ENCODE data around the gene GNB3. TPM values are rescaled to one million over a fixed set of nuclear protein-coding genes. Genes with fewer than 3 reads are reported as not detected.

The GNB3 gene
- total and polyA plus RNA-seq, 2 donors (not counting 3 experiments of a cell fraction or from before 2014, with no cell fraction given): 9.4 to 12.0 TPM

DNA sequence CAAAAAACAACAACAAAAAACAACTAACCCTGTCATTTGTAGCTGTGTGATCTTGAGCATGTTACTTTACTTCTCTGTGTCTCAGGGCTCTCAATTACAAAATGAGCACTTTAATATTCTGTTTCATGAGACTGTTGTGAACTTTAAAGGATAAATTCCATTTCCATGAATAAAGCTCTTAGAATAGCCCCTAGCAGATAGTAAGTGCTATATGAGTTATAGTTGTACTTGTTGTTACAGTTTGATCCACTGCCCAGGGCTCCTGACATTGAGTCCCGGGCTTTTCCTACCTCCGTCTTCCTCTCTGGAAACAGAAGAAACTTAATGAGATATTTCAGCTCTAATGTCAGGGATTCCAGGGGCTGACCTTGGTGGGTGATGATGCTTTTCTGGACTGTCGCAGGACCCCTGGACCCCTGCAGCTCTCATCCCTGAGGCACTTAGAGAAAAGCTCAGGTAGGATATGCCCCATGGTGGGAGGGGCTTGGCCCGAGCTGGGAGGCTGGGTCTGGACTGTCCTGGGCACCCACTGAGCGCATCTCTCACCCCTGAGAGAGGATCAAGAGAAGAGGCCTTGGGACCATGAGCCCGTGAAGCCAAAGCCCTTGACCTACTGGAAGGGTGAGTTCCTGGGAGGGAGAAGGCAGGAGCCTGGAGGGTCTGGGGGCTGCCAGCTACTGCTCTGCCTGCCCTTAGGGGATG lies 7.4 kb upstream of the GNB3 start:
- FAIRE-seq: no peak
- POLR2A ChIA-PET: no interaction called here
- CTCF ChIA-PET: interaction anchor here (1.2 to 2.9 kb wide), 3 partner anchors 18 to 80 kb away, joined by 4 to 17 read pairs (median 6); partner anchors contain the start of genes CDCA3, MLF2 and SPSB2

More for the DNA sequence above, 7.4 kb upstream of the GNB3 start:
- H3K9me1 ChIP-seq (replicated peaks; ENCODE audit: control insufficient read depth, extremely low read depth, insufficient read depth, low read length): no peaks in the 10 kb centered on the region
- no peaks in the 10 kb centered on the region for H4K20me1 ChIP-seq (replicated peaks; ENCODE audit: control insufficient read depth, extremely low read depth, insufficient read depth, low read length)
- no TSS peak for BruUV-seq (replicated peaks)
- peaks cover 3 to 37% of the 10 kb centered on the region in 2 experiments for H3K36me3 ChIP-seq (ENCODE audit: control insufficient read depth in 2 of 2, extremely low read depth in 1 of 2, insufficient read depth in 2 of 2, low read length in 2 of 2)
- no peak for DNase-seq (ENCODE audit: low read depth, low spot score)
- H3K9me3 ChIP-seq (replicated peaks; ENCODE audit: control insufficient read depth, insufficient read depth, low read length): no peaks in the 10 kb centered on the region
- H3K4me3 ChIP-seq (replicated peaks in 1 of 3; ENCODE audit: insufficient read depth in 1 of 3, low read depth in 1 of 3, low read length in 3 of 3): no peak overlapping the region
- H3K27me3 ChIP-seq (ENCODE audit: control insufficient read depth in 2 of 2, insufficient read depth in 2 of 2, low read length in 2 of 2): no peaks in the 10 kb centered on the region
- no peak overlapping the region for H3K4me2 ChIP-seq (ENCODE audit: insufficient read depth, low read length)
- peaks cover 23% of the 10 kb centered on the region for H3K79me2 ChIP-seq (ENCODE audit: control insufficient read depth, insufficient read depth, low read length)
- H2AFZ ChIP-seq (ENCODE audit: low read depth, low read length): no peak overlapping the region
- H3K4me1 ChIP-seq (ENCODE audit: control insufficient read depth, extremely low read depth, insufficient read depth, low read length): peaks cover 9% of the 10 kb centered on the region
- dilution Hi-C loops (cut with MboI; ENCODE audit: extremely low pct_ligation_motif_present, low sequenced_read_pairs): no loop called here
- no peak overlapping the region for H3K9ac ChIP-seq (replicated peaks; ENCODE audit: extremely low read depth, insufficient read depth, low read length)
- intact Hi-C loops (cut with micrococcal nuclease): no loop called here
- no peak for TF ChIP-seq EZH2 (IDR thresholded peaks at IDR 0.05; ENCODE audit: borderline replicate concordance, low read depth, low read length, severe bottlenecking)
- TF ChIP-seq POLR2AphosphoS5 (IDR thresholded peaks at IDR 0.05; ENCODE audit: insufficient read depth, low read depth, low read length): no peak
- TF ChIP-seq, protein P1, sequence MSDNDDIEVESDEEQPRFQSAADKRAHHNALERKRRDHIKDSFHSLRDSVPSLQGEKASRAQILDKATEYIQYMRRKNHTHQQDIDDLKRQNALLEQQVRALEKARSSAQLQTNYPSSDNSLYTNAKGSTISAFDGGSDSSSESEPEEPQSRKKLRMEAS (IDR thresholded peaks at IDR 0.05; ENCODE audit: insufficient read depth, insufficient read length): no peak
- no peak for TF ChIP-seq GATA2 (IDR thresholded peaks at IDR 0.05; ENCODE audit: insufficient read depth, insufficient read length, low read depth, low read length)
- no peak for TF ChIP-seq POLR2A (IDR thresholded peaks at IDR 0.05; ENCODE audit: low read depth, low read length)
- TF ChIP-seq FOS (IDR thresholded peaks at IDR 0.05; ENCODE audit: borderline replicate concordance, insufficient read depth, low read length): no peak
- no peak for TF ChIP-seq MYC (IDR thresholded peaks at IDR 0.05; ENCODE audit: low read depth, low read length)
- TF ChIP-seq JUN (IDR thresholded peaks at IDR 0.05; ENCODE audit: borderline replicate concordance, insufficient read depth, insufficient read length, low read depth): no peak
- TF ChIP-seq, protein P2, sequence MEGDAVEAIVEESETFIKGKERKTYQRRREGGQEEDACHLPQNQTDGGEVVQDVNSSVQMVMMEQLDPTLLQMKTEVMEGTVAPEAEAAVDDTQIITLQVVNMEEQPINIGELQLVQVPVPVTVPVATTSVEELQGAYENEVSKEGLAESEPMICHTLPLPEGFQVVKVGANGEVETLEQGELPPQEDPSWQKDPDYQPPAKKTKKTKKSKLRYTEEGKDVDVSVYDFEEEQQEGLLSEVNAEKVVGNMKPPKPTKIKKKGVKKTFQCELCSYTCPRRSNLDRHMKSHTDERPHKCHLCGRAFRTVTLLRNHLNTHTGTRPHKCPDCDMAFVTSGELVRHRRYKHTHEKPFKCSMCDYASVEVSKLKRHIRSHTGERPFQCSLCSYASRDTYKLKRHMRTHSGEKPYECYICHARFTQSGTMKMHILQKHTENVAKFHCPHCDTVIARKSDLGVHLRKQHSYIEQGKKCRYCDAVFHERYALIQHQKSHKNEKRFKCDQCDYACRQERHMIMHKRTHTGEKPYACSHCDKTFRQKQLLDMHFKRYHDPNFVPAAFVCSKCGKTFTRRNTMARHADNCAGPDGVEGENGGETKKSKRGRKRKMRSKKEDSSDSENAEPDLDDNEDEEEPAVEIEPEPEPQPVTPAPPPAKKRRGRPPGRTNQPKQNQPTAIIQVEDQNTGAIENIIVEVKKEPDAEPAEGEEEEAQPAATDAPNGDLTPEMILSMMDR (IDR thresholded peaks at IDR 0.05; ENCODE audit: extremely low read depth in 1 of 2, insufficient read depth in 1 of 2, low read depth in 1 of 2, low read length in 2 of 2): no peak
- H3K27ac ChIP-seq (ENCODE audit: insufficient read depth, low read depth, low read length): no peak overlapping the region

Measured in endothelial cell of umbilical vein (primary cell).